Measurements from ENCODE around the gene NDE1.

- no peak for TF ChIP-seq CTCF (IDR thresholded peaks at IDR 0.05; ENCODE audit: low read depth, low read length, missing input control)
- TF ChIP-seq SP1 (IDR thresholded peaks at IDR 0.05) = no peak
- no peak for TF ChIP-seq RAD21 (IDR thresholded peaks at IDR 0.05)
- no peak for TF ChIP-seq GABPA (IDR thresholded peaks at IDR 0.05 in 1 of 2, conservative IDR thresholded peaks at IDR 0.05 in 1 of 2)
- TF ChIP-seq RXRA (IDR thresholded peaks at IDR 0.05) = no peak
- no peak for TF ChIP-seq YY1 (IDR thresholded peaks at IDR 0.05)
- no peak for TF ChIP-seq MAX (IDR thresholded peaks at IDR 0.05)
- TF ChIP-seq ZBTB33 (IDR thresholded peaks at IDR 0.05) = no peak
- no peak for TF ChIP-seq JUND (IDR thresholded peaks at IDR 0.05)
- no peak for TF ChIP-seq HNF4G (IDR thresholded peaks at IDR 0.05)
- TF ChIP-seq TAF1 (conservative IDR thresholded peaks at IDR 0.05) = no peak
Measured at GRCh38 chr16:15760129-15760528, 110.1 kb downstream of the NDE1 start.

Measured in liver (tissue), 3 donors.